Liver (tissue), 3 donors: ENCODE results near the gene POLR3A.

Experiments
- RAD21 ChIP-seq, 2 donors: IDR thresholded peaks; 2 replicates each; pipeline ENCODE4 v1.6.1; 2016; ENCODE audit warnings: antibody characterized with exemption in 2 of 2, mild to moderate bottlenecking in 2 of 2
- TF ChIP-seq, protein P1 (sequence below): fragments of 150-350 bp; IDR thresholded peaks from 2 replicates; pipeline ENCODE4 v1.5.1; 2017; ENCODE audit warnings: improper control_type of control experiment, low read depth, low read length; ENCODE audit not compliant: missing input control
- TF ChIP-seq, protein P2 (sequence below): IDR thresholded peaks from 2 replicates; pipeline ENCODE4 v1.6.1; 2016; ENCODE audit warnings: antibody characterized with exemption, mild to moderate bottlenecking
- TF ChIP-seq, protein P3 (sequence below): IDR thresholded peaks from 2 replicates; pipeline ENCODE4 v1.6.1; 2016; ENCODE audit warnings: antibody characterized with exemption
- TF ChIP-seq, protein P4 (sequence below): IDR thresholded peaks from 2 replicates; pipeline ENCODE4 v1.6.1; 2016; ENCODE audit warnings: antibody characterized with exemption
- donor health status: healthy.
- donor health status: healthy.

DNA sequence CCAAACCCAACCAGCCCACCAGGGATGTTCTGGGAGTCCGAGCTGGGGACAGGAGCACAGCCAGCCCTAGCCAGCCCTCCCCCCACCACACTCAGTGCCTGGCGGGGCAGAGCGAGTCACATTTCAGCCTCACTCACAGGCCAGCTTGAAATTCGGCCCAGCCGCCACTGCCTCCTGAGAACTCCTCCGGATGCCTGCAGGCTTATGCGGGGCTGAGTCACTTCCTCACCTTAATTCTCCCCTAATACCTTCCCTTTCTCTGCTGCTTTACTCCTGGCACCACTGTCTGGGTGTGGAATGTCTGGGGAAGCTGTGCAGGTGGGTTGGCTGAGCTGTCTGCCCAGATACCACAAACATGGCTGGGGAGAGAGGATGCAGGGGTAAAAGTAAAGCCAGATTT is 80.1 kb downstream of the POLR3A start:
- TF ChIP-seq, protein P1, sequence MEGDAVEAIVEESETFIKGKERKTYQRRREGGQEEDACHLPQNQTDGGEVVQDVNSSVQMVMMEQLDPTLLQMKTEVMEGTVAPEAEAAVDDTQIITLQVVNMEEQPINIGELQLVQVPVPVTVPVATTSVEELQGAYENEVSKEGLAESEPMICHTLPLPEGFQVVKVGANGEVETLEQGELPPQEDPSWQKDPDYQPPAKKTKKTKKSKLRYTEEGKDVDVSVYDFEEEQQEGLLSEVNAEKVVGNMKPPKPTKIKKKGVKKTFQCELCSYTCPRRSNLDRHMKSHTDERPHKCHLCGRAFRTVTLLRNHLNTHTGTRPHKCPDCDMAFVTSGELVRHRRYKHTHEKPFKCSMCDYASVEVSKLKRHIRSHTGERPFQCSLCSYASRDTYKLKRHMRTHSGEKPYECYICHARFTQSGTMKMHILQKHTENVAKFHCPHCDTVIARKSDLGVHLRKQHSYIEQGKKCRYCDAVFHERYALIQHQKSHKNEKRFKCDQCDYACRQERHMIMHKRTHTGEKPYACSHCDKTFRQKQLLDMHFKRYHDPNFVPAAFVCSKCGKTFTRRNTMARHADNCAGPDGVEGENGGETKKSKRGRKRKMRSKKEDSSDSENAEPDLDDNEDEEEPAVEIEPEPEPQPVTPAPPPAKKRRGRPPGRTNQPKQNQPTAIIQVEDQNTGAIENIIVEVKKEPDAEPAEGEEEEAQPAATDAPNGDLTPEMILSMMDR: no peak
- TF ChIP-seq, protein P2, sequence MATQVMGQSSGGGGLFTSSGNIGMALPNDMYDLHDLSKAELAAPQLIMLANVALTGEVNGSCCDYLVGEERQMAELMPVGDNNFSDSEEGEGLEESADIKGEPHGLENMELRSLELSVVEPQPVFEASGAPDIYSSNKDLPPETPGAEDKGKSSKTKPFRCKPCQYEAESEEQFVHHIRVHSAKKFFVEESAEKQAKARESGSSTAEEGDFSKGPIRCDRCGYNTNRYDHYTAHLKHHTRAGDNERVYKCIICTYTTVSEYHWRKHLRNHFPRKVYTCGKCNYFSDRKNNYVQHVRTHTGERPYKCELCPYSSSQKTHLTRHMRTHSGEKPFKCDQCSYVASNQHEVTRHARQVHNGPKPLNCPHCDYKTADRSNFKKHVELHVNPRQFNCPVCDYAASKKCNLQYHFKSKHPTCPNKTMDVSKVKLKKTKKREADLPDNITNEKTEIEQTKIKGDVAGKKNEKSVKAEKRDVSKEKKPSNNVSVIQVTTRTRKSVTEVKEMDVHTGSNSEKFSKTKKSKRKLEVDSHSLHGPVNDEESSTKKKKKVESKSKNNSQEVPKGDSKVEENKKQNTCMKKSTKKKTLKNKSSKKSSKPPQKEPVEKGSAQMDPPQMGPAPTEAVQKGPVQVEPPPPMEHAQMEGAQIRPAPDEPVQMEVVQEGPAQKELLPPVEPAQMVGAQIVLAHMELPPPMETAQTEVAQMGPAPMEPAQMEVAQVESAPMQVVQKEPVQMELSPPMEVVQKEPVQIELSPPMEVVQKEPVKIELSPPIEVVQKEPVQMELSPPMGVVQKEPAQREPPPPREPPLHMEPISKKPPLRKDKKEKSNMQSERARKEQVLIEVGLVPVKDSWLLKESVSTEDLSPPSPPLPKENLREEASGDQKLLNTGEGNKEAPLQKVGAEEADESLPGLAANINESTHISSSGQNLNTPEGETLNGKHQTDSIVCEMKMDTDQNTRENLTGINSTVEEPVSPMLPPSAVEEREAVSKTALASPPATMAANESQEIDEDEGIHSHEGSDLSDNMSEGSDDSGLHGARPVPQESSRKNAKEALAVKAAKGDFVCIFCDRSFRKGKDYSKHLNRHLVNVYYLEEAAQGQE: no peak
- TF ChIP-seq RAD21 (IDR thresholded peaks at IDR 0.05): no peak
- TF ChIP-seq, protein P3, sequence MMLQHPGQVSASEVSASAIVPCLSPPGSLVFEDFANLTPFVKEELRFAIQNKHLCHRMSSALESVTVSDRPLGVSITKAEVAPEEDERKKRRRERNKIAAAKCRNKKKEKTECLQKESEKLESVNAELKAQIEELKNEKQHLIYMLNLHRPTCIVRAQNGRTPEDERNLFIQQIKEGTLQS: no peak
- TF ChIP-seq, protein P4, sequence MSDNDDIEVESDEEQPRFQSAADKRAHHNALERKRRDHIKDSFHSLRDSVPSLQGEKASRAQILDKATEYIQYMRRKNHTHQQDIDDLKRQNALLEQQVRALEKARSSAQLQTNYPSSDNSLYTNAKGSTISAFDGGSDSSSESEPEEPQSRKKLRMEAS: no peak
